HG03565 (cell line): ENCODE results near the gene KRTAP5-2.
"Not testable (repeated sequence)": the region's sequence is repeated elsewhere in the genome, so short reads cannot be mapped to it uniquely, and the experiment has no call there.

ENCODE experiments used
- ATAC-seq: cut with Tn5 transposase; IDR thresholded peaks from one replicate; pipeline ENCODE4 v1.9.1; 2021; ENCODE audit warnings: mild to moderate bottlenecking, moderate library complexity; ENCODE audit not compliant: unreplicated experiment

KRTAP5-2 gene

DNA sequence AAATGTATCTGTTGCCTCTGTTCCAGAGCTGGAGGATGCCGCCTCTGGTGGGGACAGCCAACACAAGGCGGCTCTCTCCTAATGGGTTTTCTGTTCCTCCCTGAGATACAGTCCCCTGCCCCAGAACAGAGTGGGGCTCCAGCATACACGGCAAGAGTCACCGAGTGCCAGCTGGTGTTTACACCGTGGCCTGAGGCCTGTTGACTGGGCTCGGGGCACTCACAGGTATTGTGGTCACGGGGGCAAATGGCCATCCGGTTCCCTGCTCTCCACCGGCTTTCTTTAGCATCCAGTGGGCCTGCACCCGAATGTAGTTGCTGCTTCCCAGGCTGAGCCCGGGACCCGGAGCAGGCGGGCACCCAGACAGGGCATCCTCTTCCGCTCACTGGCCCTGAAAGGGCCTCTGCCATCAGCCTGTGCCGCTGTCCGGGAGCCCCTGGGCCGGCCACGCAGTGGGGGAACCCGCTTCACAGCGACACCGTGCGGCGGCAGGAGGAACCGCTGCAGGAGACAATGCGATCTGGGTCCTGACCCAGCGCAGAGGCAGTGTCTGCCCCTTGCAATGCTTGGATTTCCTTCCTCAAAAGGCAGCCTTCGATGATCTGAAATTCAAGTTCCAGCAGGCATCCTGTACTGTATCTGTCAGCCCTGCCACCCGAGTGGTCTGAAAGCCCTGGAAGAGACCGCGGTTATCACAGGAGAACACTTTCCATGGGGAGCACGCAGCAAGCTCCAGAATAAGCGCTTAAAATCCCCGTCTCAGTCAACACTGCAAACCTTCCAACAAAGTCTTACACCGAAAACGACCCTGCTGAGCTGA lies 30.6 kb upstream of the KRTAP5-2 start:
- ATAC-seq = peak; percentile 46

- ATAC-seq = no peak
Observed at GRCh38 chr11:1625541-1625940, 27.4 kb upstream of the KRTAP5-2 start.

DNA sequence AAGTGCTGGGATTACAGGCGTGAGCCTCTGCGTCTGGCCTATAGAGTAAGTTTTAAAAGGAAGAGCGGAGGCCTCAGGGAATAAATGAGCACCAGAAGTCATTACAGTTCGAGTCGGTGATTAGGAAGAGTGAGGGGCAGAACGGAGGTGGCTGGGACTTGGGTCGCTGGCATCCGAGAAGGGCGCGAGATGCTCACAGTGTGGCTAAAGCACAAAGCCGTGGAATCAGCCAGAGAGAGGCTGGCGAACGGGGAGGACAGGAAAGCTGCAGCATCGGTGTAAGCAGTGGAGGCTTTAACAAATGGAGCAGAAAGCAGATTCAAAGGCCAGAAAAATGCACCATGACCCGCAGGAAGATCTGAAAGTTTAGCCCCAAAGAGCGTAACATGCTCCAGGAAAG lies 26.5 kb upstream of the KRTAP5-2 start:
- no peak for ATAC-seq

- no peak for ATAC-seq
Observed at GRCh38 chr11:1623716-1624115, 25.6 kb upstream of the KRTAP5-2 start.

DNA sequence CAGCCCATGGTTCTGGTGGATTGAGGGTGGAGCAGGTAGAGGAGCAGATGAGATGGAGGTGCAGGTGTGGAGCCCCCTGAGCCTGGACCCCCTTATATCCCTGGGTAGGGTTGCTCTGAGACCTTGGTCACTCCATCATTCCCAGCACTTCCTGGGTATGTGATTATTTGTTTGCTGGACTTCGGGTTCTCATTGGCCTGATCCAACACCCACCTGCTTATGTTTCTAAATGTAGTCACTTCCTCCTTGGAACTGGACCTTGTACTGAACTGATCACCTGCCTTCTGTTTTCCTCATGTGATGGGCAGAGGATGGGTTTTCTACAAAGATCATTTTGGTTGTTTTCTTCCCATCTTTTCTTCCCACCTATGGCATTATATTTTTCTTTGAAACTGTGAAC lies 24.0 kb upstream of the KRTAP5-2 start, which contains the start of gene KRTAP5-4:
Gene KRTAP5-4 (minus strand): TSS at position 53 of the 400 bp plus-strand sequence. CDS start 45 bp downstream, at position 8.
- no peak for ATAC-seq

- no peak for ATAC-seq
Observed at GRCh38 chr11:1619449-1619848, 21.4 kb upstream of the KRTAP5-2 start.

GRCh38 chr11:1618231-1618630 lies 20.1 kb upstream of the KRTAP5-2 start:
- ATAC-seq = no peak

DNA sequence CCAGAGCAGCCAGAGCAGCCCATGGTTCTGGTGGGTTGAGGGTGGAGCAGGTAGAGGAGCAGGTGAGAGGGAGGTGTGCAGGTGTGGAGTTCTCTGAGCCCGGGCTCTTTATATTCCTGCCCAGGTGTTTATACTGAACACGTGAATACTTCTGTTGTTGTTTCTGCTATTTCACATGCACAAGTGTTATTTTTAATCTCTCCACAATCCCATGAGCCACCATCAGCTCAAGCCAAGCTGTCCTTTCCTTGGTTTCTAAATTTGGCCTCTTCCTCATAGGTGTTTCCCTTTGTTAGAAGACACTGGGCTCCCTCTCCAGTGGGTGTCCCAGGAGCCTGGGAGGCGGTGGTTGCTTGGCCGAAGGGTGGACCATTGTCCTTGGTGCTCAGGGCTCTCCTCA lies 10.3 kb upstream of the KRTAP5-2 start, which contains the start of gene KRTAP5-3:
Gene KRTAP5-3 (minus strand): TSS at position 101 of the 400 bp plus-strand sequence. CDS start 78 bp downstream, at position 23.
- ATAC-seq = no peak

GRCh38 chr11:1607901-1608300 lies 9.8 kb upstream of the KRTAP5-2 start:
- ATAC-seq = not testable (repeated sequence)

DNA sequence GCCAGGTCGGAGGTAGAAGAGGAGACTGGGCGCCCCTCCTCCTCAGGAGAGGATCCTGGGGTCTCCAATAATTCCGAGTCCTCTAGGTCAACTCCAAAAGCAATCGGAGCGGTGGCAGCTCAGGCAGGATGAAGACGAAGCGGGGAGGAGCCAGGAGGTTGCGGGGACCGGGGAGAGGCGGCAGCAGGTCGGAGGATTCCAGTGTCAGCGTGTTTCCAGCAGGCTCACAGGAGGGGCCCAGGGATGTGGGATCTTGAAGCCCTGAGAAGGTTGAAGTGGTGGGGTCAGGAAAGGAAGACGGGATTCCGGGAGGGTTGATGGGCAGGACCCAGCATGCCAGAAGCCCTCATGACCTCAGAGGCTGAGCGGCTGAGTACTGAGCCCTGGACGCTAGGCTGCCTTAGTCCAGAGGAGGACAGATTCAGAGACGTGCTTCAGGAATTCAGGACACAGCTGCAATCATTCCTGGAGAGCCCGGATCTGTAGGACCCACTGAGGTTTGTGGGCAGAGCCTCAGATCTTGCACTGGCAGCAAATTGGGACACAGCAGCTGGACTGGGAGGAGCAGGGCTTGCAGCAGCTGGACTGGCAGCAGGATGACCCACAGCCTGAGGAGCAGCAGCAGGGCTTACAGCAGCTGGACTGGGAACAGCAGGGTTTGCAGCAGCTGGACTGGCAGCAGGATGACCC lies 9.2 kb upstream of the KRTAP5-2 start:
- not testable (repeated sequence) for ATAC-seq

- peak; percentile 91 for ATAC-seq
Observed at GRCh38 chr11:1605923-1606322, 7.8 kb upstream of the KRTAP5-2 start.

- ATAC-seq = no peak
Observed at GRCh38 chr11:1604711-1605110, 6.6 kb upstream of the KRTAP5-2 start.

GRCh38 chr11:1604181-1604580 lies 6.1 kb upstream of the KRTAP5-2 start:
- ATAC-seq = no peak

- no peak for ATAC-seq
Observed at GRCh38 chr11:1603629-1604028, 5.5 kb upstream of the KRTAP5-2 start.

DNA sequence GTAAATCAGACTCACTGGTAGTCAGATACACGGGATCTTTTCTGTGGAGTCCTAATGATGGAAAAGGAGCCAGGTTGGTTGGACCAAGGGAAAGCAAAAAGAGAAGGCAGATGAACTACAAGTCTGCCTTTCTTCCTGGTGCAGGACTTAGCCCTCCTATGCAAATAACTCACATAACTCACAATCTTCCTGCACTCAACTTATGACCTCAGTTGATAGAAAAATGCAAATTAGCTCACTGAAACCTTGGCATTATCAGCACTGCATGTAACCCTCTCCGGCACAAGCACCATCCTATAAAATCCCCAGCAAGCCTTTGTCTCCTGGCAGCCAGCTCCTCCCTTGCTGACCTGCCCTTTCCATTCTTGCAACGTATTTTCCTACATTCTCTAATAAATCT lies 3.6 kb upstream of the KRTAP5-2 start:
- ATAC-seq = not testable (repeated sequence)

GRCh38 chr11:1600626-1601025 lies 2.5 kb upstream of the KRTAP5-2 start:
- no peak for ATAC-seq

GRCh38 chr11:1598816-1599215 lies 722 bp upstream of the KRTAP5-2 start:
- no peak for ATAC-seq

DNA sequence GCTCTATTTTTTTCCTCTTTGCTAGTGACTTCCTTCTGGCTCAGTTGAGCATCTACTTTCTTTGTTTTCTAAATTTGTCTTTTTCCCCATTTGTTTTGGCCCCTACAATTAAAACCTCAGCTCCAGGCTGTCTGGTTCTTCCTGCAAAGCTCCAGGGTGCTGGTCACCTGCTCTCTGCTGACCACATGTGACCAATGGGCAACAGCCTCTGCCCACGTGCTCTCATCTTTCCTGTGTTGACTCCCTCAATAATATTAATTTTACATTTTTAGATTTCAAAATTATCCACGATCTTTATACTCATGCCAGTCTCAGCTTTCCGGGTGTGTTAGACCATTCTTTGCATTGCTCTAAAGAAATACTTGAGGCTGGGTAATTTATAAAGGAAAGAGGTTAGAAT lies 312 bp upstream of the KRTAP5-2 start:
- ATAC-seq = not testable (repeated sequence)

- ATAC-seq = no peak
Observed at GRCh38 chr11:1597331-1597993, 632 bp downstream of the KRTAP5-2 start.

DNA sequence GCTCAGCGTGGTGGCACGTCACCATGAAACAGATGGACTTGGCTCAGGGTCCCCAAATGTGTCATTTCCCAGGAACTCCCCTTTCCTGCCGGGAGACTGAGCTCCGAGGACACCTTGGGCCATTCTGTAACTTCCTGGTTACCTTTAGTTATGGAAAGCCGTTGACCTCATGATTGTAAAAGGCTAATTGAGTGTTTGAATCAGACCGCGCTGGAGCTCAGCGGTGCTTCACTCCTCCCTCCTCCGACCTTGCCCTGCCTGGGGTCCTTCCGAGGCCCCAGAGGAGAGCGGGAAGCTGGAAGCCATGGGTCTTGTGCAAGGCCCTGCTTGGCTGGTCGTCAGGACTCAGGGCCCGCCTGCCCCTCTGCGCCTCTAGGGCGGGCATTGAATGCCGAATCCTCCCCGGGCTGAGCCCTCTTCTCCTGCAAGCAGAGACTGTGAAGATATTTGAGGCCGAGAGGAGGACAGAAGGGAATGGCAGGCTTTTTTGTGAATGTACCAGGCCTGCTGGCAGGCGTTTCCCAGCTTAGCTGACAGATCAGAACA lies 1.4 kb downstream of the KRTAP5-2 start:
- ATAC-seq = not testable (repeated sequence)

GRCh38 chr11:1595994-1596575 lies 2.0 kb downstream of the KRTAP5-2 start:
- ATAC-seq = not testable (repeated sequence)
